NCI-H1930 (cell line): ENCODE measurements around the gene FARP1.
A peak's percentile ranks its signal among the peaks of the same experiment; 100 is the strongest.
"Not testable (repeated sequence)": the region's sequence is repeated elsewhere in the genome, so short reads cannot be mapped to it uniquely, and the experiment has no call there.

Source experiments
- DNase-seq, 2 experiments: peaks; one replicate each; lab custom pipeline; 2025; lab: John Stamatoyannopoulos, UW

Gene FARP1

GRCh38 chr13:98225036-98225940 is 82.4 kb downstream of the FARP1 start:
- no peak for DNase-seq

- no peak for DNase-seq
Observed at GRCh38 chr13:98226496-98226895, 83.6 kb downstream of the FARP1 start.

- no peak for DNase-seq
Observed at GRCh38 chr13:98228661-98229341, 85.9 kb downstream of the FARP1 start.

- DNase-seq = not testable (repeated sequence)
Observed at GRCh38 chr13:98230762-98231161, 87.9 kb downstream of the FARP1 start.

GRCh38 chr13:98232456-98232855 is 89.6 kb downstream of the FARP1 start:
- DNase-seq = no peak

- no peak for DNase-seq
Observed at GRCh38 chr13:98233127-98233526, 90.2 kb downstream of the FARP1 start.

- peak in 1 of 2 experiments; percentile 9 for DNase-seq
Observed at GRCh38 chr13:98234348-98234747, 91.5 kb downstream of the FARP1 start.

GRCh38 chr13:98236197-98236596 is 93.3 kb downstream of the FARP1 start:
- DNase-seq = no peak

- no peak for DNase-seq
Observed at GRCh38 chr13:98237331-98237730, 94.4 kb downstream of the FARP1 start.

GRCh38 chr13:98239162-98240076 is 96.5 kb downstream of the FARP1 start:
- DNase-seq = peak; percentile 42 to 73

GRCh38 chr13:98240135-98240534 is 97.2 kb downstream of the FARP1 start:
- no peak for DNase-seq

- DNase-seq = no peak
Observed at GRCh38 chr13:98240974-98241373, 98.1 kb downstream of the FARP1 start.

GRCh38 chr13:98241976-98242375 is 99.1 kb downstream of the FARP1 start:
- DNase-seq = no peak

- no peak for DNase-seq
Observed at GRCh38 chr13:98242403-98242802, 99.5 kb downstream of the FARP1 start.

GRCh38 chr13:98243929-98244272 is 101.0 kb downstream of the FARP1 start:
- DNase-seq = no peak

GRCh38 chr13:98246538-98247172 is 103.8 kb downstream of the FARP1 start:
- no peak for DNase-seq

GRCh38 chr13:98251708-98252107 is 108.8 kb downstream of the FARP1 start:
- no peak for DNase-seq

- no peak for DNase-seq
Observed at GRCh38 chr13:98252931-98253470, 110.1 kb downstream of the FARP1 start.

- no peak for DNase-seq
Observed at GRCh38 chr13:98253526-98253925, 110.6 kb downstream of the FARP1 start.

GRCh38 chr13:98254513-98254912 is 111.6 kb downstream of the FARP1 start:
- DNase-seq = no peak

- DNase-seq = no peak
Observed at GRCh38 chr13:98258226-98258625, 115.3 kb downstream of the FARP1 start.
